MM.1S (cell line): ENCODE measurements around the gene FAM20C.

ENCODE experiments used
- EZH2 ChIP-seq: fragments of 300-600 bp; sonication (generic); optimal IDR thresholded peaks from 2 replicates; pipeline ENCODE3; 2017; ENCODE audit warnings: low read depth, mild to moderate bottlenecking, antibody characterized with exemption, low read length, mixed read lengths
- TF ChIP-seq, protein P1 (sequence below): fragments of 300-600 bp; sonication (generic); IDR thresholded peaks from 2 replicates; pipeline ENCODE4 v1.5.1; 2016; ENCODE audit warnings: antibody characterized with exemption, low read length, mixed read lengths

DNA sequence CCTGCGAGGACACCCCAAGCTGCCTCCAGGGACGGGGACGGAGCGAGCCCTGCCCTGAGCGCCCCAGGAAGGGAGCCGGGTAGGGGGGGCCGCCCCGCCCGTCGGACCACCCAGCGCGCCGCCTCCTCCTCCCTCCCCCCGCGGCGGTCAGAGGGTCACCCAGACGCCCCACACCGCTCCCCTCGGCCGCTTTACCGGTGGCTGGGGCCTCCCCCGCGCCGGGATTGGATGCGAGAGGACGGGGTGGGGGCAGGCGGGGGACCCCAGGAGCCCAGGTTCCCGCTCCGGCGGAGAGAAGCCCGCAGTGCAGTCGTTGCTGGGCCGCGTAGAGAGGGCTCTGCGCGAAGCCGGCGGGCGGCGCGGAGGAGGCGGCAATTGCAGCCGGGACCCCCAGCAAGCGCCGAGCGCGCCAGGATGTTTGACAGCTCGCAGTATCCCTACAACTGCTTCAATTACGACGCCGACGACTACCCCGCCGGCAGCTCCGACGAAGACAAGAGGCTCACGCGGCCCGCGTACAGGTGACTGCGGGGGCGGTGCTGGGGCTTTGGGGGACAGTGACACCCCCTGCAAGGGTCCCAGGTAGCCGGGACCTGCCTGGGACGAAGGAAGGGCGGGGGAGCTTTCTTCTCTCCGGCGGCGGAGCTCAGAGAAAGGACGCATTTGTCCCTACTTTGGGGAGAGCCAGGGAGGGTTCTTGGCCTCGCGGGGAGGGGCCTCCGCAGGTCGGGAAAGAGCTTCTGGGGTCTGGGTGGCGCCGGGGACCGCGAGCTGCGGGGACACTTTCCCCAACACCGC, 97.6 kb downstream of the FAM20C start, which contains the start of gene FOXL3:
- TF ChIP-seq, protein P1, sequence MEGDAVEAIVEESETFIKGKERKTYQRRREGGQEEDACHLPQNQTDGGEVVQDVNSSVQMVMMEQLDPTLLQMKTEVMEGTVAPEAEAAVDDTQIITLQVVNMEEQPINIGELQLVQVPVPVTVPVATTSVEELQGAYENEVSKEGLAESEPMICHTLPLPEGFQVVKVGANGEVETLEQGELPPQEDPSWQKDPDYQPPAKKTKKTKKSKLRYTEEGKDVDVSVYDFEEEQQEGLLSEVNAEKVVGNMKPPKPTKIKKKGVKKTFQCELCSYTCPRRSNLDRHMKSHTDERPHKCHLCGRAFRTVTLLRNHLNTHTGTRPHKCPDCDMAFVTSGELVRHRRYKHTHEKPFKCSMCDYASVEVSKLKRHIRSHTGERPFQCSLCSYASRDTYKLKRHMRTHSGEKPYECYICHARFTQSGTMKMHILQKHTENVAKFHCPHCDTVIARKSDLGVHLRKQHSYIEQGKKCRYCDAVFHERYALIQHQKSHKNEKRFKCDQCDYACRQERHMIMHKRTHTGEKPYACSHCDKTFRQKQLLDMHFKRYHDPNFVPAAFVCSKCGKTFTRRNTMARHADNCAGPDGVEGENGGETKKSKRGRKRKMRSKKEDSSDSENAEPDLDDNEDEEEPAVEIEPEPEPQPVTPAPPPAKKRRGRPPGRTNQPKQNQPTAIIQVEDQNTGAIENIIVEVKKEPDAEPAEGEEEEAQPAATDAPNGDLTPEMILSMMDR = no peak
- no peak for TF ChIP-seq EZH2
